OCI-LY1 (cell line): Measurements from ENCODE around the gene ENG.

Experiments
- CTCF ChIP-seq: fragments of 200-600 bp; sonication (generic), shearing (Covaris generic); IDR thresholded peaks from 2 replicates; pipeline ENCODE4 v1.5.1; 2017; ENCODE audit warnings: mild to moderate bottlenecking, antibody characterized with exemption, low read length, moderate library complexity, mixed read lengths
- EZH2 ChIP-seq: fragments of 200-600 bp; sonication (generic), shearing (Covaris generic); IDR thresholded peaks from 2 replicates; pipeline ENCODE4 v1.8.0; 2017; ENCODE audit warnings: borderline replicate concordance, mixed run types, mild to moderate bottlenecking, antibody characterized with exemption, low read length, moderate library complexity, mixed read lengths

GRCh38 chr9:127884427-127884911 lies 30.0 kb upstream of the ENG start:
- TF ChIP-seq CTCF: no peak
- no peak for TF ChIP-seq EZH2
